GM21576 (cell line): ENCODE data around the gene KCTD18.

Source experiments
- ATAC-seq: cut with Tn5 transposase; IDR thresholded peaks from one replicate; pipeline ENCODE4 v1.9.1; 2021; ENCODE audit warnings: mild to moderate bottlenecking, moderate library complexity; ENCODE audit not compliant: unreplicated experiment

Gene KCTD18

DNA sequence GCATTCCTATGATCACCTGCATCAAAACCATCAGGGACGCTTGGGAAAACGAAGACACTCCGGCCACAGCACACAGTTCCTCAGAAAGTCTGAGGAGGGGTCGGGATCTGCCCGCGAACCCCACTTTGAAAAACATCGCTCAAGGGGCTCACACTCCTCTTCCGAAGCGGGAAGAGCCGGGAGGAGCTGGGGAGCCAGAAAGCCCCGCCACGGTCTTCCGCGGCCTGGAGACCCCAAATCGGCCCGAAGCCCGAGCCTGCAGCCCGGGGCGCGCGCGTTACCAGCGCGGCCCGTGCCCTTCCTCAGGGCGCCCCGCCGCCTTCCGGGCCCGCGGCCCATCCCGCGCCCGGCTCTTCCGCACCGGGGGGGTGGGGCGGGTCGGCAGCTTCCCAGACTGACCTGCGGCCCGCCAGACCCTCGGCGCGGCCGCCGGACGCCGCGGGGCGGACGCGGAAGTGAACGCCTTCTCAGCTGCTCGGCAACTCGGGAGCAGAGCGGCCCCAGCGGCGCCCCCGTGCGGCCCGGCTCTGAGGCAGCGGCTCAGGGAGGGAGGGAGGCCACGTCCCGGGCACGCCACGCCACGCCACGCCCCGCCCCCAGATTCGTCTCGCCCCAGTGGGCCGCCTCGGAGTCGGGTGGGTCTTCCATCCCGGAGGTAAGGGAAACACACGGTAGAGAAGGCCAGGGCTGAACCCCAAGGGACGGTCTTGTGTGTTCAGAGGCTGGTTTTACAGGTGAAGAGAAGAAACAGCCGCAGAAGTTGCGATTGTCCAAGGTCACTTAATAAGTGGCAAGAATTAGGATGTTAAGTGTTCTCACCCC is at the start of gene KCTD18:
Gene KCTD18, minus strand, starts transcription at position 457 of the 822 bp plus-strand sequence. CDS start 3,052 bp downstream, outside the sequence.
- ATAC-seq = peak; percentile 99

- no peak for ATAC-seq
These were observed 30.9 kb upstream of the KCTD18 start for GRCh38 chr2:200540793-200541192.

GRCh38 chr2:200538139-200538538 is 28.3 kb upstream of the KCTD18 start:
- ATAC-seq = no peak

DNA sequence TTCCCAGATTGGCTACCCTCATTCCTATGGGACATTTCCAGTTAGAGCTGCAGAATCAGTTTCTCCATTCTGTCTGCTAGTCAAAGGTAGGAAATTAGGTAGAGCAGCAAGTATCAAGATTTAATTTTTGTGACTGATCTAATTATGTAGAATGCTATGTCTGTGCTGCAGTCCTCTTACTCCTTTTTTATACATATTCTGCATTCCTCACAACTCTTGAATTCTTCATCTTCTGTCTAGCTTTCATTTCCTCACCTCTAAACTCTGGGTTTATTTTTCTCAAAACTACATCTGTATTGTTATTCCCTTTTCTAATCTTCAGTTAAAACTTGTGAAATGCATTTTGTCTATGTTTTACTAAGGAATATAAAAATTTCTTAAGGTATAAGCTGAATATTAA is 24.7 kb upstream of the KCTD18 start:
- no peak for ATAC-seq

DNA sequence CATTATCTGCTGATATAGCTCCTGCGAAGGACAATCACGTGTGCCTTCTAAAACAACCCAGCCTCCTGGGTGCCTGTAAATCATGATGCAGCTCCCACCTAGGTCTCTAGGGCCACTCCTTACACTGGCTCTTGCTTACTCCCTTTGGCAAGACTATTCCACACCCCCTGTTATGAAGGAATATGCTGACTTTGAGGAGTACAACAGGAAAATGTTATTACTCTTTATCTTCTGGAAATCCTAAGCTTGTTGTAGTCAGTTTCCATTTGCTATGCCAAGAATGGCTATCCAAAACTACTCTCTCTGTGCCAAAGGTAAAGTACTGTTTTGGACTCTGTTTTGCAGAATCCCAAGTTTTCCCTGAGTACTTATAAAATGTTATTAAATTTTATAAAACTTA is 23.9 kb upstream of the KCTD18 start:
- ATAC-seq = no peak

DNA sequence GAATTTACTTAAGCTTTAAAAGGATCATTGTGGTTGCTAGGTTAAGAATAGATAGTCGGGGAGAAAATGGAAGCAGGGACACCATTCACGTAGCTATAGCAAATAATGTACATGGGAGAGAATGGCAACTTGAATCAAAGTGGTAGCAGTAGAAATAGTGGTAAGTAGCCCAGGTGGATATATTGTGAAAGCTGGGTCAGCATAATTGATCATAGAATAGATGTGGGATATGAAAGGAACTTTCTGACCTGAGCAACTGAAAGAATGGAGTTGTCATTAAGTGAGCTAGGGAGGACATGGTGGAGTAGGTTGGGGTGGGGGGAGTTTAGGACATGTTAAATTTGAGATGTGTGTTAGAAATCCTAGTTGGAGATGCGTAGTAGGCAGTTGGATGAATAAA is 18.4 kb upstream of the KCTD18 start:
- ATAC-seq = no peak

GRCh38 chr2:200525882-200526651 is 16.2 kb upstream of the KCTD18 start, which contains the start of gene SGO2:
Gene SGO2, plus strand, starts transcription at chr2:200526207. Its CDS starts 6,769 bp downstream, at chr2:200532976.
- ATAC-seq = peak; percentile 100

DNA sequence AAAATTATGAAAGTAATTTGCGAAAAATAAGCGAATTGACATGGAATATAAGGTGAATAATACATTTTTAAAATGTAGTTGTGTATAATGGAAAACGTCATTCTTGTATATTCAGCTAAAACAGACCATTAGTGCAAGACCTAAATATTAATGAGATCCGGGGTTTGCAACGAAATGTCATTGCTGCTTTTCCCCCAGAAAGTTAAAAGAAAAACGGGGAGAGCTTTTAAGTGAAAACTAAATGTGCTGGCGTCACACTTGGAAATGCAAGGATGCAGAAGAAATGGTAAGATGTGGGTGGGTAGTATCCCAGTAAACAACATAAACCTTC is 15.6 kb upstream of the KCTD18 start:
- no peak for ATAC-seq

GRCh38 chr2:200525066-200525465 is 15.2 kb upstream of the KCTD18 start:
- ATAC-seq = no peak

DNA sequence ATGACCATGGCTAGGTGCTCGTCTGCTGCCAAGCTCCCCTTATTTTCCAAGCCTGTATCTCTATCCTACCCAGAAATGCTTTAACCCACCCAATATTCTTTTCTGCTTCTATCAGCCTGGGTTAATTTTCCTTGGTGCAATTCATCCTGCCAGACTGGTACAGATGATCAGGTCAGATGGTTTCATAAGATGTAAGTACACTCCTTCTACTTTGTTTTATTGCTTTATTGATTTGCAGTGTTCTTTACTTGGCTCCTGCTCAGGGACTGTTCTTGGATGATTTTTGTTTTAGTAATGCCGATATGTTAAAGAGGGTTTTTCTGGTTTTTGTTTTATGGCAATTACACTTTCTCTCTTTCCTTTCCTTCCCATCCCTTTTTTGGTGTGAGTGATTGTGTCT is 13.7 kb upstream of the KCTD18 start:
- ATAC-seq = no peak

GRCh38 chr2:200523158-200523557 is 13.3 kb upstream of the KCTD18 start:
- no peak for ATAC-seq

DNA sequence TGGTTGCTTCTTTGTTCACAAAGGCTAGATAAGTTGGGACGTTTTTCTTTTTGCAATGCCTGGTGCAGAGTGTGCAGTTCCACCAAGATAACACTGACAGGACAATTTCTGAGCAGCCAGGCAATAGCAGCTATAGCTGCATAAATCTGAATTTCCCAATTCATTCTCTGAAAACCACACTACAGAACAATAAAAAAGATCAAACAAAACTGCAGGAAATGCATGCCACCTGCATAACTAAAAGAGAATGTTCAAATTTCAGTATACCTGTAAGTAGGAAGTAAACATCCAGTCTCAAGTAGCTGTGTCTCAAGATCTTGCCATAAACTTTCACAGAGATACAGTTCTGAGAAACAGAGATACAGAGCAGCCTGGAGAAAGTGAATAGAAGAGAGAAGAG is 5.3 kb upstream of the KCTD18 start:
- no peak for ATAC-seq

GRCh38 chr2:200509235-200509611 is 645 bp downstream of the KCTD18 start:
- no peak for ATAC-seq

DNA sequence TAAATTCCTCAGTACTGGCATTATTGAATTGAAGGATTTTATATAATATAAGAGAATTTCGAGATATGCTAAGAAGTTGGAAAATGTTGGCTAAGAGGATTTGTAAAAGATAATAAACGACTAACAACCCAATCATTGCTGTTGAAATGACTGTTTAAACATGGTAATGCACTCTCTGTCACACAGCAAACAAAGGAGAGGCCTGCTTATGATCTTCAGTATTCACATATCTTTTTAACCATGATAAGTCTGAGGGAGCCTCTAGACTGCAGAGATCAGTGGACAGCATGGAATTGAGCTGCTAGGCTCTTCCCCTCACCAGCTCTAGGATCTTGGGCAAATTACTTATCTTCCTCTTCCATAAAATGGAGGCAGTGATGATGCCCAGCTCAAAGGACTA is 2.7 kb downstream of the KCTD18 start:
- ATAC-seq = no peak

DNA sequence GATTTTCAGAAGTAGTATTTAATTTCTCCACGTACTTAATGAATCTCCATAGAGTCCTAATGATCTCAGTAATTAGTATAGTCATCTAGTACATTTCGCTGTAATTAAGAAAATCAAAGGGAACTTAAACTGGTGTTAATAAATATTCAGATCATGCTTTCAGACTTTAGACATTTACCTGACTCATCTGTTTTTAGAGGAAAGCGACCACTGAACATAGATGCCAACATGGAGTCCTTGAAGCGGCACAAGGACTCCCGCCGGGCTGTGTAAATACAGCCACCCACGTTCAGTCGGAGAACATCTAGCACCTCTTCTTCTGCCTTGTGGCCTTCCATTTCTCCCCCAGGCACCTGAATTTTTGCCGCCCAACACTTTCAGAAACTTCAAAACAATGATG is 3.2 kb downstream of the KCTD18 start:
- ATAC-seq = no peak

- ATAC-seq = no peak
These were observed 7.7 kb downstream of the KCTD18 start for GRCh38 chr2:200502196-200502595.

- no peak for ATAC-seq
These were observed 11.3 kb downstream of the KCTD18 start for GRCh38 chr2:200498402-200499162.

- ATAC-seq = no peak
These were observed 13.2 kb downstream of the KCTD18 start for GRCh38 chr2:200496696-200497095.

DNA sequence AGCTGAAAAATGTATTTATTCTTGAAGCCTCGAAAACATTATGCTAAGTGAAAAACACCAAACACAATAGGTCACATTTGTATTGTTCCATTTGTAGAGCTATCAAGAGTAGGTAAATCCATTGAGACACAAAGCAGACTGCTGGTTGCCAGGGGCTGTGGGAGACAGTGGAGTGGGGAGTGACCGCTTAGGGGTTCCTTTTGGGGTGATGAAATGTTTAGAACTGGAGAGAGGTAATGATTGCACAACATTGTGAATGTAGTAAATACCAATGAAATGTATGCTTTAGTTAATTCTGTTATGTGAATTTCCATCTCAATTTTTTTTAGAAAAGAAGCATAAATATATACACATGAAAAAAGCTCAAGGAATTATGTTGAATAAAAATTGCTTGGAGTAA is 15.8 kb downstream of the KCTD18 start:
- no peak for ATAC-seq

- ATAC-seq = no peak
These were observed 17.2 kb downstream of the KCTD18 start for GRCh38 chr2:200492656-200493055.

DNA sequence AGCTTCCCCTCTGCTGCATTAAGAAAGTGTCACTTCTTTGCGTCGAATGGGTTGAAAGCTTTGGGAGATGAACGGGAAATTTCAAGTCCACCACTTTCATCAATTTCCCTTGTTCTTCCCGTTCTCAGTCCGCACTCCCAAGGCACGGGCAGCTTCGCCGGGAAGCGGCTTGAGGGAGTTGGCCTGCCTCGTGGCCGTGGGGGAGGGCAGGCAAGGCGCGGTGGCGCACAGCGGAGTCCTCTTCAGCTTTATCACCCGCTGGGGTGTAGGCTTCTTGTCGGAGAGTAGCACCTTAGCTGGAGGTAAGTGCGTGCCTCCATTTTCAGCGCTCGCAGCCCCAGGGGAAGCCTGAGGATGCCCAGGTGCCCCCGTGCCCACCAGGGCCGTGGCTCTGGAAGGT is 19.9 kb downstream of the KCTD18 start:
- ATAC-seq = no peak

- ATAC-seq = no peak
These were observed 21.7 kb downstream of the KCTD18 start for GRCh38 chr2:200488169-200488568.
